Measurements from ENCODE around the gene L3MBTL3.
A peak's percentile ranks its signal among the peaks of the same experiment; 100 is the strongest.

L3MBTL3 gene

DNA sequence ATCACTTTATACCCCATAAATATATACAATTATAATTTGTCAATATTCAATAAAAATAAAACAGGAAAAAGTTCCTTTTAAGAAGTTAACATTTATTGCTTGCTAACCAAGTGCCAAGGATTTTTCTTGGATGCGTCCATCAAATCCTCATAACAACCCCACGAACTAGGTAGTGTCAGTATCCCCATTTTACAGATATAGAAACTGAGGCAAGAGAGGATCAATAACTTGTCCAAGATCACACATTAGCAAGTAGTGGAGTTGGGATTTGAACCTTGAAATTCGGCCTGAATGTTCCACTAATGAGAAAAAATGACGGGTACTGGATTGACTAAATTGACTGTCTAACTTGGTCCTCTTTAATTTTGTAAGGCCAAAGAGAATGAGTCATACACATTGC is 5.7 kb upstream of the L3MBTL3 start:
- H3K27ac ChIP-seq: no peak overlapping the region

DNA sequence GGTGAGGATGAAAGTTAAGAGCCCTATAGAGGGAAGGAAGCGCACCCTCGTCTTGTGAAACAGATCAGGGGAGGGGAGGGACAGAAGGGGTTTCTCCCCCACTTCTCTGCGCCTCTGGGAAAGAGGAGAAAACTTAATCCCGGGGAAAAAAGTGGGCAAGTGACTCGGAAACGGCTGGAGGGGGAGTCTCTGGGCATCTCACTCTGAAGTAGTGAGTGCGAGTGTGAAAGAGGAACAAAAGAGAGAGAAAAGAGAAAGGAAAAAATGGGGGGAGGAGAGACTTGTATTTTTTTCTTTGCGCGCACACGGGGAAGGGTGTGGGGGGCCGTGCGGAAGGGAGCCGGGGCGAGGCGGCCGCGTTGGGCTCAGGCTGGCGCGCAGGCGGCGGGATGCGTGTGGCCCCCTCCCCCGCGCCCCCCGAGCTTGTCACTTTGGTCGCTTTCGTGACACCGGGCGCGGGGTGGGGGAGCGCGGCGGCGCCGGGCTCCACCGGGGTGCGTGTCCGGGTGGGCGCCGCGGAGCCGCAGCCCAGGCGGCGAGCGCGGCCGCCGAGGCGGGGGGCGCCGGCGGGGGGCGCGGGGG is 454 bp downstream of the L3MBTL3 start:
- peak overlapping the region; percentile 73 for H3K27ac ChIP-seq
- TF ChIP-seq, protein P1, sequence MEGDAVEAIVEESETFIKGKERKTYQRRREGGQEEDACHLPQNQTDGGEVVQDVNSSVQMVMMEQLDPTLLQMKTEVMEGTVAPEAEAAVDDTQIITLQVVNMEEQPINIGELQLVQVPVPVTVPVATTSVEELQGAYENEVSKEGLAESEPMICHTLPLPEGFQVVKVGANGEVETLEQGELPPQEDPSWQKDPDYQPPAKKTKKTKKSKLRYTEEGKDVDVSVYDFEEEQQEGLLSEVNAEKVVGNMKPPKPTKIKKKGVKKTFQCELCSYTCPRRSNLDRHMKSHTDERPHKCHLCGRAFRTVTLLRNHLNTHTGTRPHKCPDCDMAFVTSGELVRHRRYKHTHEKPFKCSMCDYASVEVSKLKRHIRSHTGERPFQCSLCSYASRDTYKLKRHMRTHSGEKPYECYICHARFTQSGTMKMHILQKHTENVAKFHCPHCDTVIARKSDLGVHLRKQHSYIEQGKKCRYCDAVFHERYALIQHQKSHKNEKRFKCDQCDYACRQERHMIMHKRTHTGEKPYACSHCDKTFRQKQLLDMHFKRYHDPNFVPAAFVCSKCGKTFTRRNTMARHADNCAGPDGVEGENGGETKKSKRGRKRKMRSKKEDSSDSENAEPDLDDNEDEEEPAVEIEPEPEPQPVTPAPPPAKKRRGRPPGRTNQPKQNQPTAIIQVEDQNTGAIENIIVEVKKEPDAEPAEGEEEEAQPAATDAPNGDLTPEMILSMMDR (conservative IDR thresholded peaks at IDR 0.05): no peak

More for the DNA sequence above, 5.7 kb upstream of the L3MBTL3 start:
- TF ChIP-seq, protein P1 (conservative IDR thresholded peaks at IDR 0.05): no peak

DNA sequence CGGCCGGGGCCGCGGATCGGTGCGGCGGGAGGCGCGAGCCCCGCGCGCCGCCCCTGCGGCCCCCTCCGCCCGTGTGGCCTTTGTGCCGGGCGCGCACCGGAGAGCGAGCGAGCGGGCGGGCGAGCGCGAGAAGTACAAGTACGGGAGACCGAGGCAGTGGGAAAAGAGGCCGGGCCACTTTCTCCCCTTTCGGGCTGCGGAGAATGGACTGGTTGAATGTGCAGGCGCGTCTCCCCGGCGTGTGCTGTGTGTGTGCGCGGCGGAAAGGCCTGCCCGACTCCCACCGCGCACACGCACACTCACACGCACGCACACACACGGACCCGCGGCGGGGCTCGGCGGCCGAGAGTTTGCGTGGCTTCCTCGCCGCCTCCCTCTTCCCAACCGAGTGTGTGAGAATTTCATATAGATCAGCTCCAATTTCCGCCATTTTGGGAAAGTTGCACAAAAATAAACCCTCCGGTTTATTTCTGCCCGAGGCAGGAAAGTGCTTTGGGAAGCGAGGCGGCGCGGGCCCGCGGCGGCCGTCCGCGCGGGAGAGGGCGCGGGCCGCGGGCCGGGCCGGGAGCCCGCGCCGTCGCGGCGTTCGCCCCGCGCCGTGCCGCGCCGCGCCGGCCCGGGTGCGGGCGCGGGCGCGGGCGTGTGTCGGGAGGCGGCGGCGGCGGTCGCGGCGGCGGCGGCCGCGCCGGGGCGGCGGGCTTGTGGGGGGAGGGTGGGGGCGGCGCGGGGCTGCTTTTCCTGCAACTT is 1.1 kb downstream of the L3MBTL3 start:
- H3K27ac ChIP-seq: peak overlapping the region; percentile 73
- TF ChIP-seq, protein P1 (conservative IDR thresholded peaks at IDR 0.05): no peak

DNA sequence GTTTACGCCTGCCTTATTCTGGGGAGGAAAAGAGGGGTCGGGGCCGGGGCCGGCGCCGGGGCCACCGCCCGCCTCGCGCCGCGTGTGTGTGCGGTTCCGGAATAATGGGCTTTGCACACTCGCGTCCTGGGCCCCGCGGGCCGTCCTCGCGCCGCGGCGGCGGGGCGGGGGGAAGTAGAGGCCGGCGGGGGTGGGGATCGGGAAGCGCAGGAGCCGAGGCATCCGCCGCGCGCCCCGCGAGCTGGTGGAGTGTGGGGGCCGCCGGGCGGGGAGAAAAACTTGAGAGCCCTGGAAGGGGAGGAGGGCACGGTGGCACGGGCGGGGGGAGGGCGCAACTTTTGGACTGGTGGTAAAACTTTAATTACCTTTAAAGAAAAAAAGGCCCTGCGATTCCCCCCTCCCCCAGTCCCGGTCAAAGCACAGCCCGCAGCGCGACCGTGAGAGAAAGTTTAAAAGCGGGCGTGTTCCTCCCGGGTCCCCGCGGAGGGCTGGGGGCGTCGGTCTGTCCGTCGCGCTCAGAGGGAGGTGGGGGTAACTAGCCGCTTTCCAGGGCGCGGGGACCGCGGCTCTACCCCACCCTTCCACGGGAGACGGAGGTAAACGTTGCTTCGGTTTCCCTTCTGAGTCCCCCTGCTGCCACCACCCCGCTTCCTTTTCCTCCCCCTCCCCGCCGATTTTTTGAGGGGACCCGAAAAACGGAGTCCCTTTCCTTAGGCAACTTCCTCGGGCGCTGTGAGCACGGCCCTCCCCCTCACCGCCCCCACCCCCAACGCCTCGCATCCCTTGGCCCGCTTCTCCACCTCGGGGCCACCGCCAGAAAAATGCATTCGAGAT is 1.9 kb downstream of the L3MBTL3 start:
- TF ChIP-seq, protein P1 (conservative IDR thresholded peaks at IDR 0.05): no peak
- H3K27ac ChIP-seq: peak overlapping the region; percentile 73

DNA sequence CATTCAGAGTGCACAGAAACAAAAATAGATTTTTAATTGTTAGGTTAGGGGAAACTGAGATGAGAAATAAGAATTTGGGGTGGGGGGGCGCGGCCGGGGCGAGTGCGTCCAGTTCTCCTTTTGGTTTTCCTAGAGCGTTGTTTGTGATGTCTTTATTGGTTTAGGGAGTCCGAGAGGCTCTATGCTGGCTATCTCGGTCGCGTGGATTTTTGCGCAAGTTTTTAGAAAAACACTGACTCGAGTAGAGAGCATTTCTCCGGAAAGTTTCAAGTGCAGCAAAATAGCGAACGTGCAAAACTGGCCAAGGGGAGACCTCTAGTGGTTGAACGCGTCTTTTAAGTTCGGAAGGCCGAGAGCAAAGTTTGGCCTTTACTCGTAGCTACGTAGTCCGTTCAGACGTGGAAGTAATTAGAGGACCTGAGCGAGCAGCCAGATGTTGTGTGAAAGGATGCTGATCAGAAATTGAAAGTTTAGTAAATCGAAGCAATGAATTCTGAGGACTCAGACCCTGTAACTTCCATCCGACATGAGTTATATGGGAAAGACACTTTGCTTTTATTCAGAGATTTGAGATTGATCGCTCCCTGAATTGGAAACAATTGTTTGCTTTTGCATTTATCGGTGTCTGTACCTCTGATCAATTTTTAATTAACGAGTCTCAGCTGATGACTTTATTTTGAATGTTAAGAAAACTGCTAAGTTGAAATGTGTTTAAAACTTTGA is 2.7 kb downstream of the L3MBTL3 start:
- TF ChIP-seq, protein P1 (conservative IDR thresholded peaks at IDR 0.05): peak; percentile 83
- peak overlapping the region; percentile 73 for H3K27ac ChIP-seq

DNA sequence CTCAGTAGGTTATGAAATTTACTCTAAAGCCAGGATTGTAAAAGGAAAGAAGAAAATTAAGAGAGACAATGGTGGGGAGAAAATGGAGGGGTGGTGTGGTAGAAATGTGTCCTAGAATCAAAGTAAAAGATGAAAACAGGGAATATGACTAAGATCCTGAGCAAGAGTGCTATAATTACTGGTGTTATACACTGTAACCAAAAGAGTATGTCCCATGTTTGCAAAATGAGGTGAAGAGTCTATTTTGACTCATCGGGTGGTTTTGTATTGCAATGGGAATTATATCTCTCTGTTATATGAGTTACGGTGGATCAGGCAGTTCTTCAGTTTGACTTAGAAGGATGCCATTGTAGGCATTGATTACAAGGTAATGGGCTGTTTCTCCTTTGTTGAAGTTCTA is 8.5 kb downstream of the L3MBTL3 start:
- H3K27ac ChIP-seq: no peak overlapping the region
- TF ChIP-seq, protein P1 (conservative IDR thresholded peaks at IDR 0.05): no peak
